ENCODE results near the gene DEF6.

GRCh38 chr6:35295521-35296315 is 1.9 kb upstream of the DEF6 start:
- no peak for TF ChIP-seq EZH2phosphoT487 (IDR thresholded peaks at IDR 0.05; ENCODE audit: low read depth)
- TF ChIP-seq CTCF (IDR thresholded peaks at IDR 0.05; ENCODE audit: low read depth, low read length) = no peak
